HG03521 (cell line): ENCODE results near the gene KCNA1.

Experiments
- ATAC-seq: cut with Tn5 transposase; IDR thresholded peaks from one replicate; pipeline ENCODE4 v1.9.1; 2021; ENCODE audit warnings: mild to moderate bottlenecking, moderate library complexity; ENCODE audit not compliant: unreplicated experiment

The KCNA1 gene

DNA sequence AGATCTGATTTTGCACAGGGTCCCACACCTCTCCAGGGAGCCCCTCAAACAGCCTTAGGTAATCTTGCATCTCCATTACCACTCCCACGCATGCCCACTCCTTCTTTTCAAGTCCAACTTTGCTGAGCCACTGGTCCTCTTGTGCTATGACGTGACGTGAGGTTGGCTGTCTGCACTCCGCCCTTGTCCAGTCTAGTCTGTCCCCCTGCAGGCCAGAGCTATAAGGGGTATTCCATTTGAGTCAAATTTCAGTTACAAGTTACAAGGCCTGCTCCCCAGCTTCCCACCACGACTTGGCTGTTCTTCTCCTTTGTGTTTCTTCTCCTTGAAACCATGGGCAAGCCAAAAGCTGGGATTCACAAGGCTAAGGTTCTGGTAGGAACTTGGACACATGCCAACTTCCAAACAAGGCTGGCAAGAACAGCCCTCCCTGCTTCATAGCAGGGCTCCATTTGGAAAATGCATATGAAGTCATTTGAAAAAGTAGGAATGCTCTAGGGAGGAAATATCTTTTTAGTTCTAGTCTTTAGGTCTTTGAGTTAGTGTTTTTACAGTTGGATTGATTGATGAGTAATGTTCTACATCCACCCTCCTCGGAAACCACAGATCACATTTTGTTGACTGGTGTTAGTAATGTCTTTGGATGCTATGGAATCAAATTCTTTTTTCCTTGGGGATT is 49.1 kb downstream of the KCNA1 start:
- ATAC-seq, result no peak

GRCh38 chr12:4959381-4959780 is 49.7 kb downstream of the KCNA1 start:
- ATAC-seq, result no peak

DNA sequence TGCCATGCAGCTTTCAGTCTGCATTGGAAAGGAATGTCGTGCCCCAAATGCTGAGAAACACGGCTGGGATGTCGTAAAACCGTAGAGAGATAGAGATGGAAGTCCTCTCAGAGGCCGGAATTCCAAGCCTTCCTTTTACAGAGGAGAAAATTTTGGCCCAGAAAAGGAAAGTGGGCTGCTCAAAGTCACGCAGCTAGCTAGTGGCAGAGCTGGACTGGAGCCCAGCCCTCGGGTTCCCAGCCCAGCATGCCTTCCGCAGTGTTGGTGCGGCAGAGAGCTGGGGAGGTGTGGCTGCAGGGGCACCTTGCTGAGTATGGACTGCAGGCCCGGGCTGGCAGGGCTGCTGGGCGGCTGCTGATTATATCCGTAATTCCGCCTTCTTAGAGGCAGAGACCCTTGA is 50.3 kb downstream of the KCNA1 start:
- no peak for ATAC-seq

GRCh38 chr12:4960547-4960946 is 50.8 kb downstream of the KCNA1 start:
- no peak for ATAC-seq

- no peak for ATAC-seq
Measured at GRCh38 chr12:4961311-4961710, 51.6 kb downstream of the KCNA1 start.

DNA sequence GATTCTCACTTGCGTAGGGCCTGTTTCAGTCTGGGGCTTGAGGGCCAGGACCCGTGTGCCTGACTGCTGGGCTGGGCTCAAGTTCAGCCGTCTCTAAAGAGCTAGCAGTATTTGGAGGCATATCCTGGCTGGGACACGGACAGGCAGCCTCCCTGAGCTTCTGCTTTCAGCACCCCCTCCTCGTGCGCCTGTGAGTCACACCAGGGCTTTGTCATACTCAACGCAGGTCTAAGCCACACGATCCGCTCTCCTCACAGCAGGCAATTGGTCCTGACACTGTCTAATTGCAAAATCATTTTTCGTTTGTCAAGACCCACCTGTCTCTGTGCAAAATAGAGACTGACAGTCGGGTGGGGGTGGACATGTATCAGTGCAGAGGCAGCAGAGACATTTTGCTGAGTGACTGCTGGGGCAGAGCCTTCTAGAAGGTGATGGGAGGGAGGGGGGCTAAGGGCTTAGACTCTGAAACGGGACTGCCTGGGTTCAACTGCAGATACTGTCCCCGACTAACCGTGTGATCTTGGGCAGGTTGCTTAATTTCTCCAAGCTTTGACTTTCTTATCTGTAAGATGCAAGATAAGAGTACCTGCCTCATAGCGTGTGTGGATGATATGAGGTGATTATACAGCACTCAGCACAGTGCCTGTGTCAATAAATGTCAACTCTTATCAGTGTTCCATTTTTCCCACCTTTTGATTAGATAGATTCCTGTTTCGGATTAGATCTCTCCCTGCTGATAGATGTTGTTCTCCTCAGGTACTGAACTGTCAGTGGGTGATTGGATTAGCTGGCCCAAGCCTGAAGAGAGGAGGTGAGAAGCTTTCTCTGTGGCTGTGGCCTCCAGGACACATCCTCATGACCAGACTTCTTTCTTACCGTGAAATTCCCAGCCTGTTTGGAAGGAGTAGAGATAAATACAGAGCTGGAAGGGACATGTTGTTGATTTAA is 53.1 kb downstream of the KCNA1 start:
- no peak for ATAC-seq
